22Rv1 (cell line): ENCODE data around the gene C3orf20.

ENCODE experiments used
- H3K27ac ChIP-seq: fragments of 450-650 bp; 2 replicates; pipeline ENCODE4 v1.5.1; 2017
- CTCF ChIP-seq: fragments of 450-650 bp; IDR thresholded peaks from 2 replicates; pipeline ENCODE4 v1.5.1; 2017; ENCODE audit warnings: mild to moderate bottlenecking
- ZFX ChIP-seq: fragments of 450-650 bp; IDR thresholded peaks from 2 replicates; pipeline ENCODE4 v1.6.1; 2017; ENCODE audit warnings: antibody characterized with exemption, borderline replicate concordance

Gene C3orf20

GRCh38 chr3:14663396-14664135, 11.4 kb upstream of the C3orf20 start:
- TF ChIP-seq ZFX (no peak), CTCF (no peak)
- H3K27ac ChIP-seq: no peak overlapping the region

GRCh38 chr3:14664170-14664569, 10.8 kb upstream of the C3orf20 start:
- TF ChIP-seq ZFX: no peak
- TF ChIP-seq CTCF: no peak

GRCh38 chr3:14672588-14672987, 2.4 kb upstream of the C3orf20 start:
- TF ChIP-seq CTCF (no peak), ZFX (no peak)
- no peak overlapping the region for H3K27ac ChIP-seq

More at GRCh38 chr3:14664170-14664569, 10.8 kb upstream of the C3orf20 start:
- H3K27ac ChIP-seq: no peak overlapping the region

GRCh38 chr3:14676881-14677280, 1.9 kb downstream of the C3orf20 start:
- H3K27ac ChIP-seq: no peak overlapping the region
- TF ChIP-seq ZFX: no peak
- no peak for TF ChIP-seq CTCF

GRCh38 chr3:14678015-14678503, 3.1 kb downstream of the C3orf20 start:
- H3K27ac ChIP-seq: no peak overlapping the region
- TF ChIP-seq ZFX (no peak), CTCF (no peak)

- H3K27ac ChIP-seq: no peak overlapping the region
- TF ChIP-seq ZFX: no peak
- TF ChIP-seq CTCF: no peak
Observed at GRCh38 chr3:14680115-14680514, 5.2 kb downstream of the C3orf20 start.

GRCh38 chr3:14680716-14681115, 5.8 kb downstream of the C3orf20 start:
- TF ChIP-seq ZFX (no peak), CTCF (no peak)
- H3K27ac ChIP-seq: no peak overlapping the region
